ENCODE measurements around the gene RAB13. TPM values are rescaled to one million over a fixed set of nuclear protein-coding genes. Genes with fewer than 3 reads are reported as not detected.

The RAB13 gene
- total and polyA plus RNA-seq, 2 of the 4 experiments (the other 2 are of a cell fraction): 42.3 to 249 TPM

DNA sequence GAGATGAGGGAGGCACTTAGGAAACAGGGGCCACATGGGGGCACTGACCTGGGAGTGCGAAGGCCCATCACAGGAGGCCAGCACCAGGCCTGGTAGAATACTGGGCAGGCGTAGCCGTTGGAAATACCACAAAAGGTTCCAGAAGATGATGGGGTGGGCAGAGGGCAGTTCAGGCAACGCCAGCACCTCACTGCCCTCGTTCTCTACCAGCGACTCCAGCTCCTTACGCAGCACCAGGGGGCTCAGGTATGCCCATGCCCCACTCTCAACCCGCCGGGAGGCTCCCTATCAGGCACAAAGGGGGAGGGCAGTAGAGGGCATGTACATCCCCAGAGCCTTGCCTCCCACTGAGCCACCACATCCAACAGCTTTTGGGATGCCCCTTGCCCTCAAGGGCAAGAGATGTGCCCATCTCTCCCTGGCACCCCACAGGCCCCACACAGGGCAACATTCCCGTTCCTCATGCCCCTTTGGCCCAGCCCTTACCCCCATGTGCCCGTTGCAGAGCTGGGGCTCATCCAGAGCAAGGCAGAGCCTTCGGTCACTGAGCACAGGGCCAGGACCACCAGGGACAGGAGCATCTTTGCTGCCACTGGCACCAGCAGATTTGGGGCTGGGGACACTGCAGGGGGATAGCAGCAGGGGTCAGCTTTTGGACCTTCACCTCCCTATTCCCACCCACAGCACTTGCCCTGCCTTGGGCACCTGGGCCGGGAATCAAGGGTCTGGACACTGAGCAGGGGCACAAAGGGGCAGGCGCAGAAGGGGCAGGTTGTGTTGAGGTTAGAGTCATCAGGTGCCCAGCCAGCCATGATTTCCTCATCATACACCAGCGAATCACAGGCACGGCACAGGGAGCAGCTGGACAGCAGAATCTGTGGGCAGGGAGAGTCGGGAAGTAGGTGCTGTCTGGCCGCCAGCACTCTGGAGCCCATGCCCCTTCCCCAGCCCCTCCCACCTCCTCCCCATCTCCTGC lies 53.7 kb downstream of the RAB13 start:
- ChIA-PET CTCF (no interaction called here), POLR2A (ENCODE audit: unreplicated experiment) (no interaction called here)
- H3K56ac ChIP-seq (ENCODE audit: extremely low read depth, insufficient read depth, low read length): no peak overlapping the region
- ATAC-seq (ENCODE audit: low read depth) (no peak), DNase-seq (no peak)
- no peak overlapping the region for H3K23ac ChIP-seq (ENCODE audit: low read depth, low read length)
- no peak overlapping the region for H2BK120ac ChIP-seq (ENCODE audit: low read depth, low read length)
- peaks cover 6% of the 10 kb centered on the region for H3K9me1 ChIP-seq (ENCODE audit: insufficient read depth, low read length)
- peaks cover 6% of the 10 kb centered on the region; the same call in 1 of the 2 replicates for H4K20me1 ChIP-seq (ENCODE audit: insufficient read depth, low read length)
- H2AFZ ChIP-seq (replicated peaks; ENCODE audit: low read length, poor library complexity): no peak overlapping the region
- peaks cover 57% of the 10 kb centered on the region for H3K36me3 ChIP-seq (ENCODE audit: control insufficient read depth, insufficient read depth, low read length)
- peaks cover 0 to 4% of the 10 kb centered on the region in 2 experiments; a peak in 2 of 4 replicates for H3K79me1 ChIP-seq (ENCODE audit: low read depth in 1 of 2, low read length in 2 of 2)
- no peak overlapping the region for H3K4me3 ChIP-seq (ENCODE audit: insufficient read depth, low read depth, low read length)
- H3K9me3 ChIP-seq (ENCODE audit: control insufficient read depth, insufficient read depth, low read length): no peaks in the 10 kb centered on the region
- no peaks in the 10 kb centered on the region for H3K27me3 ChIP-seq (ENCODE audit: control insufficient read depth, insufficient read depth, low read length)
- no peak overlapping the region for H2AK5ac ChIP-seq (ENCODE audit: low read depth, low read length)
- H3K18ac ChIP-seq (ENCODE audit: low read depth, low read length): no peak overlapping the region
- BruUV-seq (replicated peaks): no TSS peak
- intact Hi-C loops (cut with micrococcal nuclease): no loop called here
- H2BK15ac ChIP-seq (ENCODE audit: low read depth, low read length): no peak overlapping the region
- no peak overlapping the region for H4K8ac ChIP-seq (ENCODE audit: low read depth in 2 of 2, low read length in 2 of 2)
- H2BK5ac ChIP-seq (ENCODE audit: low read depth, low read length, poor library complexity, severe bottlenecking): no peak overlapping the region
- no peak overlapping the region for H3K9ac ChIP-seq (ENCODE audit: low read depth, low read length)
- H3K4ac ChIP-seq (ENCODE audit: low read depth, low read length): no peak overlapping the region
- no peak overlapping the region for H3K27ac ChIP-seq (ENCODE audit: insufficient read depth, low read length)
- no peak overlapping the region for H2AK9ac ChIP-seq (replicated peaks; ENCODE audit: low read depth, low read length, poor library complexity)
- peaks cover 9% of the 10 kb centered on the region for H3K4me1 ChIP-seq (ENCODE audit: control insufficient read depth, insufficient read depth, low read length)
- H4K91ac ChIP-seq (ENCODE audit: insufficient read depth, low read depth, low read length): no peak overlapping the region
- dilution Hi-C loops (cut with HindIII; ENCODE audit: low sequenced_read_pairs, unreplicated experiment): no loop called here
- 100% methylated on average over 1 of the region's 18 CpGs; no CpG with 5 or more reads in 1 of the 2 experiments for WGBS, 2 experiments (ENCODE audit: extremely low coverage in 2 of 2, insufficient read length in 1 of 2)
- in situ Hi-C loops (cut with MboI; ENCODE audit: low sequenced_read_pairs): no loop called here
- H2BK20ac ChIP-seq (ENCODE audit: low read depth, low read length): no peak overlapping the region
- H3K14ac ChIP-seq (replicated peaks; ENCODE audit: low read depth, low read length): no peak overlapping the region
- H4K5ac ChIP-seq (ENCODE audit: low read depth, low read length): no peak overlapping the region
- no peak overlapping the region for H3K4me2 ChIP-seq (ENCODE audit: low read depth, low read length)
- TF ChIP-seq CHD1 (IDR thresholded peaks at IDR 0.05; ENCODE audit: low read depth, low read length): no peak
- no peak for TF ChIP-seq RFX5 (IDR thresholded peaks at IDR 0.05; ENCODE audit: low read depth, low read length)
- no peak for TF ChIP-seq CEBPB (IDR thresholded peaks at IDR 0.05; ENCODE audit: low read depth, low read length)
- no peak for TF ChIP-seq RAD21 (IDR thresholded peaks at IDR 0.05; ENCODE audit: low read length)
- no peak for TF ChIP-seq RCOR1 (IDR thresholded peaks at IDR 0.05; ENCODE audit: insufficient replicate concordance, low read length)
- no peak for TF ChIP-seq SMC3 (IDR thresholded peaks at IDR 0.05; ENCODE audit: low read depth, low read length)
- no peak for TF ChIP-seq MAFK (IDR thresholded peaks at IDR 0.05; ENCODE audit: low read depth, low read length)
- no peak for TF ChIP-seq POLR2A (IDR thresholded peaks at IDR 0.05; ENCODE audit: low read depth, low read length)
- no peak for TF ChIP-seq CTCF (conservative IDR thresholded peaks at IDR 0.05; ENCODE audit: low read depth, low read length)
- no peak for TF ChIP-seq USF2 (IDR thresholded peaks at IDR 0.05; ENCODE audit: low read depth, low read length)
- no peak for TF ChIP-seq BHLHE40 (IDR thresholded peaks at IDR 0.05; ENCODE audit: low read depth, low read length)
- no peak for TF ChIP-seq NFE2L2 (IDR thresholded peaks at IDR 0.05; ENCODE audit: low read depth, low read length)
- no peak for TF ChIP-seq FOS (IDR thresholded peaks at IDR 0.05; ENCODE audit: low read depth, low read length)
- TF ChIP-seq MAZ (IDR thresholded peaks at IDR 0.05; ENCODE audit: borderline replicate concordance, low read depth, low read length): no peak
- no peak for TF ChIP-seq MXI1 (IDR thresholded peaks at IDR 0.05; ENCODE audit: borderline replicate concordance, low read depth, low read length)
